GM12875 (cell line): ENCODE results near the gene LIPG.

Experiments
- H3K4me3 ChIP-seq: one replicate; pipeline ENCODE4 v1.5.1; 2011; ENCODE audit warnings: low read depth, low read length, control low read depth
- TF ChIP-seq, protein P1 (sequence below): IDR thresholded peaks from 2 replicates; pipeline ENCODE4 v1.5.1; 2011; ENCODE audit warnings: low read depth, mild to moderate bottlenecking, control low read depth, inconsistent platforms, low read length, moderate library complexity, borderline replicate concordance; ENCODE audit not compliant: insufficient read depth

The LIPG gene

DNA sequence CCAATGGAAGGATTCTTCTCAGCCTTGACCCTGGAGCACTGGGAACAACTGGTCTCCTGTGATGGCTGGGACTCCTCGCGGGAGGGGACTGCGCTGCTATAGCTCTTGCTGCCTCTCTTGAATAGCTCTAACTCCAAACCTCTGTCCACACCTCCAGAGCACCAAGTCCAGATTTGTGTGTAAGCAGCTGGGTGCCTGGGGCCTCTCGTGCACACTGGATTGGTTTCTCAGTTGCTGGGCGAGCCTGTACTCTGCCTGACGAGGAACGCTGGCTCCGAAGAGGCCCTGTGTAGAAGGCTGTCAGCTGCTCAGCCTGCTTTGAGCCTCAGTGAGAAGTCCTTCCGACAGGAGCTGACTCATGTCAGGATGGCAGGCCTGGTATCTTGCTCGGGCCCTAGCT, 28.8 kb downstream of the LIPG start:
- TF ChIP-seq, protein P1, sequence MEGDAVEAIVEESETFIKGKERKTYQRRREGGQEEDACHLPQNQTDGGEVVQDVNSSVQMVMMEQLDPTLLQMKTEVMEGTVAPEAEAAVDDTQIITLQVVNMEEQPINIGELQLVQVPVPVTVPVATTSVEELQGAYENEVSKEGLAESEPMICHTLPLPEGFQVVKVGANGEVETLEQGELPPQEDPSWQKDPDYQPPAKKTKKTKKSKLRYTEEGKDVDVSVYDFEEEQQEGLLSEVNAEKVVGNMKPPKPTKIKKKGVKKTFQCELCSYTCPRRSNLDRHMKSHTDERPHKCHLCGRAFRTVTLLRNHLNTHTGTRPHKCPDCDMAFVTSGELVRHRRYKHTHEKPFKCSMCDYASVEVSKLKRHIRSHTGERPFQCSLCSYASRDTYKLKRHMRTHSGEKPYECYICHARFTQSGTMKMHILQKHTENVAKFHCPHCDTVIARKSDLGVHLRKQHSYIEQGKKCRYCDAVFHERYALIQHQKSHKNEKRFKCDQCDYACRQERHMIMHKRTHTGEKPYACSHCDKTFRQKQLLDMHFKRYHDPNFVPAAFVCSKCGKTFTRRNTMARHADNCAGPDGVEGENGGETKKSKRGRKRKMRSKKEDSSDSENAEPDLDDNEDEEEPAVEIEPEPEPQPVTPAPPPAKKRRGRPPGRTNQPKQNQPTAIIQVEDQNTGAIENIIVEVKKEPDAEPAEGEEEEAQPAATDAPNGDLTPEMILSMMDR = no peak
- H3K4me3 ChIP-seq = no peak overlapping the region

DNA sequence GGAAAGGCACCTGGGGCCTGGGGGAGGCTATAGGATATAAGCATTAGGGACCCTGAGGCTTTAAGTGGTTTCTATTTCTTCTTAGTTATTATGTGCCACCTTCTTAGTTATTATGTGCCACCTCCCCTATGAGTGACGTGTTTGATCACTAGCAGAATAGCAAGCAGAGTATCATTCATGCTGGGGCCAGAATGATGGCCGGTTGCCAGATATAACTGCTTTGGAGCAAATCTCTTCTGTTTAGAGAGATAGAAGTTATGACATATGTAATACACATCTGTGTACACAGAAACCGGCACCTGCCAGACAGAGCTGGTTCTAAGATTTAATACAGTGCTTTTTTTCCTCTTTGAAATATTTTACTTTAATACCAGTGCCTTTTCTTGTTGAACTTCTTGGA, 29.4 kb downstream of the LIPG start:
- TF ChIP-seq, protein P1 = no peak
- no peak overlapping the region for H3K4me3 ChIP-seq

DNA sequence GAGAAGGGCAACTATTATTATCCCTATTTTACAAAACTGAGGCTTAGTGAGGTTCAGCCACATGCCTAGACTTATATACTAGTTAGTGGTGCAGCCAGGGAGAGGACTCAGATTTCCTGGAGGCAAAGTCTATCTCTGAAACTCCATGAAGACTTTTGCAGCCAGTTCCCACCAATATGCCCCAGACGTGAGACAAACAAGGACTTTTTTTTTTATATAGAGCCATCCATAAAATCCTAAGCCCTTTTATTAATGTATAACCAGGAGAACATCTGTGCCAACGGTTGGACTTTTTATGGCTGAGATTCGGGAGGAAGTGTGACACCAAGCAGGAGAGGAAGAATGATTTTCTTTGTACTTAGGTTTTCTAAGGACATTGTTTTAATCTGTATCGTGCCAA, 29.9 kb downstream of the LIPG start:
- TF ChIP-seq, protein P1 = no peak
- no peak overlapping the region for H3K4me3 ChIP-seq

DNA sequence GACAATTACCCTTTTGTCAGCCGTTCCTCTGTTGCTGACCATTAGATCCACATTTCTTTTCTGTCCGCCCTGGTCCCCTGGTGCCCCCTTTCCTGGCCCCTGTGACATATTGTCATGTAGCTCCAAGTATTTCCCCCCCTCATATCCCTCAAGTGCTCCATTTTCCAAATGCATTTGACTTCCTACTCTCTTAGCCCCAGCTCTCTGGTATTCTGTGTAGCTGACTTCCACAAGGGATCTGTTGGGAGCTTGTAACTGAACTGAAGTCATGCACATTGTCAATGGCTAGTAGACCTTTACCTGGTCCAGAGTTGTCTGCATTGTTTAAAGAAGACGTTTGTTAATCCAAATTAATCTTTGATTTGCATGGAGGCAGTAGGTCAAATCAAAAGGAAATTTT, 34.8 kb downstream of the LIPG start:
- H3K4me3 ChIP-seq = no peak overlapping the region
- TF ChIP-seq, protein P1 = no peak

DNA sequence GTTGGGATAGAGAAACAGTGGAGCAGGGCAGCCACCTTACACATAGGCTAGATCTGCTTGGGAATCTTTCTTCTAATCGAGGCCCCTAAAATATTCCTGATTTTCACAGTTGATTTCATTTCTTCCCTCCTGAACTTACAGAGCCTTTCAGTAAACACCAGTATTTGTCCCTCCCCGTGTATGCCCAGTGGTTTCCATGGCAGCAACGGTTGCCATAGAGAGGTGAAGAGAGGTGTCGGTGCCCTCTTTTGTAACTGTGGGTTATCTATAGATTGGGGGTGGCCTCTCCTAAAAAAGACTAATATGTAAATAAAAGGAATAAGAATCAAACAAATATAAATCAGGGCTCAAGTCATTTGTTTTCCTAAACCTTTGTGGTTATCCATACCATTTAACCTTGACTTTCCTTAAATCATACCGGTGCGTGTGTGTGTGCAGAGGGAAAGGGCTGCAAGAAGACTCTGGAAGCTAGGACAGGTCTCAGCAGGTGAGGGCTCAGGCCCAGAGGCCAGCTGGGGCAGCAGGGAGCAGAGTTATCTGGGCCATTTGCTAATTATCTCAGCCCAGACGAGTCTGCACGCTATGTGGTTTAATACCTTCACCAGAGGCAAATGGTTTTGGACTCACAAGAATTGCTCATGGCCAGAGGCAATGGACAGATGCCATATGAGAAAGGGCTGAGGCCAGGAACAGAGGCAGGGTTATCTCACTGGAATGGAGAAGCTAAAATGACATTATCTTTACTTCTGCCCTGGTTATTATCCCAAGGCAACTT, 35.5 kb downstream of the LIPG start:
- H3K4me3 ChIP-seq = no peak overlapping the region
- TF ChIP-seq, protein P1 = no peak

DNA sequence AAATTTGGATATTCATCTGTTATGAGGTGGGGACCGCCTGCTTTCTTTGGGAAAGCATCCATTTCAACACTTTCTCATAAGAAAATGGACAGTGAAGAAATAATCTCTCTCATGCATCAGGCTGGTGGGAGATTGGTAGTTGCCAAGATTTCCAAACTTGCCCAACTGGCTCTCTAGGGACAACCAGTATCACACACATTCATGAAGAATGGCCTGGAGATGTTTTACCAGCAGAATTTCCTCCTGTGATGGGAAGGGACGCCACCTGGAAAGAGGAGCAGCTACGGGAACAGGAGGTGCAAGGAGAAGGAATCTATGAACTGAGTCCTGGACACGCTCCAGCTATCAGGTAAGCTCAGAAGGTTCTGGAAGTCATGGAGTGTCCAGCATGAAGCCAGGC, 39.4 kb downstream of the LIPG start:
- TF ChIP-seq, protein P1 = no peak

More for the DNA sequence above, 39.4 kb downstream of the LIPG start:
- no peak overlapping the region for H3K4me3 ChIP-seq
